ENCODE results near the gene DRAXIN.

The DRAXIN gene

DNA sequence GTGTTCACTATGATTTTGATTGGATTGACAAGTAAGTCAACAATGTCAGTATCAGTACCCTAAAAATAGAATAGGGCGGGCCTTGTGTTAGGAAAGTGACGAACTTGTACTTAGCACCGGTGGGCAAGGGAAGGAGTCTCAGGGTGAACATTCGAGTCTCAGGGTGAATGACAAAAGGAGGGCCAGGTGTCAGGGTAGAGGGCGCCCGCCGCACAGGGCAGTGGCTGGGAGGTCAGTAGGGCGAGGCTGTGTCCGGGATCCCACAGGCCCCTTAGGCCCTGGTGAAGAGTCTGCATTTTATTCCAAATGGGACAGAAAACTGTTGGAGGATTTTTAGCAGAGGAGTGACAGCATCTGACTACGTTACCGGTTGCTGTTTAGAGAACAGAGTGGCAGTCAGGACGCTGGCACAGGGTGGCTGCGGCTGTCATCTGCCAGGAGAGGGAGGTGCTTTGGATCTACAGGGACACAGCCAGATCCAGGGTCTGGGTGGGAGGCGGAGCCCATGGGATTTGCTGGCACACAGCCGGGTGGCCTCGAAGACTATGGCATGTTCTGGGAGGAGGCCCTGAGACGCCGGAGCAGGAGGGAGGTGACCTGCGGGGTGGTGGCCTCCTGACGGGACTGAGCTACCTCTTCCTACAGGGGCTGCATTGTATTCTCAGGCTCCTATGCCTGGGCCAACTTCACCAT is 55.4 kb downstream of the DRAXIN start:
- DNase-seq (ENCODE audit: low read depth in 2 of 2) = no peak
- TF ChIP-seq CTCF (IDR thresholded peaks at IDR 0.05; ENCODE audit: low read depth, low read length) = no peak
- no peak overlapping the region for H3K4me3 ChIP-seq (replicated peaks in 1 of 2; ENCODE audit: low read depth in 2 of 2, low read length in 2 of 2)

DNA sequence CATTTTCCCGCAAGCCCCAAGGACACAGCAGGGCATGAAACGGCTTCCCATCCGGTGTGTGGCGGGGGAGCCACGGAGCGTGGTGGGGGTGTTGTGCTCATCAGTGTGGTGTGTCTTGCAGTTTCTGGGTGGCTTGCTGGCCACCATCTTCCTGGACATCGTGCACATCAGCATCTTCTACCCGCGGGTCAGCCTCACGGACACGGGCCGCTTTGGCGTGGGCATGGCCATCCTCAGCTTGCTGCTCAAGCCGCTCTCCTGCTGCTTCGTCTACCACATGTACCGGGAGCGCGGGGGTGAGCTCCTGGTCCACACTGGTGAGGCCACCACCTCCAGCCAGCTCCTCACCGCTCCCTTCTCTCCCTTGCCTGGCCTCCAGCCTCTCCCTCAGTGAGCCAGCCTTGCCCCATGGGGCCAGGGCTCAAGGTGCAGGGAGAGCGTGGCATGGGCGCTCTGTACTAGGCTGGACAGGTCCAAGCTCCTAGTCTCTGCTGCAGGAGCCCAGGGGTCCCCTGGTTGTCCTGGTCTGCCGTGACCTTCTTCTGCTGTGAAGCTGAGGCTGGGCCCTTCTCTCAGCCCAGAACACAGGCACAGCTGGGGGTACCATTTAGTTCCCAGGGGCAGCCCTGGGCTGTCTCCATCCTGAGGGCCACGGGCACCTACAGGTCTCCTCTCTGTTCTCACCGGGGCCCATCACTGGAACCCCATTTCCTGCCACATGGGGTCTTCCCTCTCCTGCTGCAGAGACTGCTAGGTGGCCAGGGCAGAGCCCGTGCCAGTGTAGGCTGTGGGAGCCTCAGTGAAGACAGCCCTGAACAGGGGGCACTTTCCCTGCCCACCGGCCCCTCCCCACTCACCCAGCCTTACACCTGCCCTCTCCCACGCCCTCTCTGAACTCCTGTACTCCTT is 57.0 kb downstream of the DRAXIN start:
- DNase-seq (ENCODE audit: low read depth in 2 of 2) = no peak
- H3K4me3 ChIP-seq (replicated peaks in 1 of 2; ENCODE audit: low read depth in 2 of 2, low read length in 2 of 2) = no peak overlapping the region
- TF ChIP-seq CTCF (IDR thresholded peaks at IDR 0.05; ENCODE audit: low read depth, low read length) = no peak

DNA sequence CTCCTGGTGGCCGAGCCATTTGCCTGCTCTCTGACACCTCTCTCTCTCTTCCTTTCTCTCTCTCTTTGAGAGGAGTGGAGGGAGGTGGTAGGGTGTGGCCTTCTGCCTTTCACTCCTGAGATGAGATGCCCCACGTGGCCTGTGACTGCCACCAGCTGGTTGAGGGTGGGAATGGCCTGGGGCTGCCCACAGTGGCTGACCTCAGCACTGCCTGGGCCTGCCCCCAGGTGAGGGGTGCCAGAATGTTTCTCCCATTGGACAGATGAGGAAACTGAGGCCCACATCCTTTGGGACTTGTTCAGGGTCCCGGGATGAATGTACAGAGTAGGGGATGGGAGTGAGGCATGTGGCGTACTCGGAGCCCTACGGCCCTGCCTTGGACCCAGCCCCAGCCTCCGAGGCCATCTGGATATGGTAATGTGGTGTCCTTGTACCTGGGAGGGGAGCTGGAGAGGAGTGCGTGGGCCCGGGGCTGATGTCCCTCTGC is 57.7 kb downstream of the DRAXIN start:
- peak; percentile 45 for TF ChIP-seq CTCF (IDR thresholded peaks at IDR 0.05; ENCODE audit: low read depth, low read length)
- peak; percentile 27 to 43 for DNase-seq (ENCODE audit: low read depth in 2 of 2)
- H3K4me3 ChIP-seq (replicated peaks in 1 of 2; ENCODE audit: low read depth in 2 of 2, low read length in 2 of 2) = no peak overlapping the region

- no peak for DNase-seq (ENCODE audit: low read depth in 2 of 2)
- no peak overlapping the region for H3K4me3 ChIP-seq (replicated peaks in 1 of 2; ENCODE audit: low read depth in 2 of 2, low read length in 2 of 2)
Measured at GRCh38 chr1:11749996-11750395, 58.5 kb downstream of the DRAXIN start.

GRCh38 chr1:11751087-11751486 is 59.6 kb downstream of the DRAXIN start:
- no peak for DNase-seq (ENCODE audit: low read depth in 2 of 2)
- no peak overlapping the region for H3K4me3 ChIP-seq (replicated peaks in 1 of 2; ENCODE audit: low read depth in 2 of 2, low read length in 2 of 2)
- no peak for TF ChIP-seq CTCF (IDR thresholded peaks at IDR 0.05; ENCODE audit: low read depth, low read length)

More at GRCh38 chr1:11749996-11750395, 58.5 kb downstream of the DRAXIN start:
- no peak for TF ChIP-seq CTCF (IDR thresholded peaks at IDR 0.05; ENCODE audit: low read depth, low read length)

DNA sequence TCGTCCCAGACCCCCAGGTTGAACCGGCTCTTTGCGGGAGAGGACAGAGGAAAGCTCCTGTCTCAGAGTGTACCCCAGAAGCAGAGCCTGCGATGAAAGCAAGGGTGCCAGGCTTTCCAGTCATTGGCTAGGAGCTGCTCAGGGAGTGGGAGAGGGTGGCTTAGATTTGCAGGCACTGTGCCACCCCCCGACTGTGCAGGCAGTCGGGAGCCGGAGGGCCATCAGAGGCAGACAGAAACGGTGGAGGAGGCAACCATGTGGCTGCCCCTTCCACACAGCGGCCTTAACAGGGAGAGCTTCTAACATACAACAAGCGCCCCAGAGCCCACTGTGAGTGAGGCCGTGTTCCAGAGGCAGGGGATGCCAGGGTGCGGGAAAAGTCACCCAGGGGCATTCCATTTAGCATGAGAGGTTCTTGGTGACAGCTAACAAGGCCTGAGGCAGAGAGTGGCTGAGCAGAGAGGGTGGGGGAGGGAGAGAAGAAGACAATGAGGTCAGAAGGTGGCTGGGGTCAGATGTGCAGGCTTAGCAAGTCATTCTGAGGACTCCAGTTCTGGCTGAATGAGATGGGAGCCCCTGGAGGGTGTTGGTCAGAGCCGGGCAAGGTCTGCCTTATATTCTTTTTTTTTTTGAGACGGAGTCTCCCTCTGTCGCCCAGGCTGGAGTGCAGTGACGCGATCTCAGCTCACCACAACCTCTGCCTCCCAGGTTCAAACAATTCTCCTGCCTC is 61.0 kb downstream of the DRAXIN start:
- no peak for TF ChIP-seq CTCF (IDR thresholded peaks at IDR 0.05; ENCODE audit: low read depth, low read length)
- DNase-seq (ENCODE audit: low read depth in 2 of 2) = no peak
- no peak overlapping the region for H3K4me3 ChIP-seq (replicated peaks in 1 of 2; ENCODE audit: low read depth in 2 of 2, low read length in 2 of 2)

Measured in cardiac fibroblast (primary cell).